Measurements from ENCODE around the gene YIF1A. TPM values are rescaled to one million over a fixed set of nuclear protein-coding genes. Genes with fewer than 3 reads are reported as not detected.

YIF1A gene
- total and polyA plus RNA-seq, 2 experiments from 2014 or later, result 132 to 265 TPM

- Histone ChIP-seq H3K36me3 (replicated peaks; ENCODE audit: insufficient read depth, low read depth) (no peaks in the 10 kb centered on the region), H3K4me1 (ENCODE audit: insufficient read depth) (no peaks in the 10 kb centered on the region), H3K9me2 (replicated peaks; ENCODE audit: insufficient read depth) (no peaks in the 10 kb centered on the region), H3K27me3 (no peaks in the 10 kb centered on the region), H3K4me3 (no peak overlapping the region), H3K4me2 (no peak overlapping the region), H4K20me1 (ENCODE audit: insufficient read depth, poor library complexity, severe bottlenecking) (no peaks in the 10 kb centered on the region), H3K79me2 (no peaks in the 10 kb centered on the region), H2AFZ (no peak overlapping the region), H3K27ac (no peak overlapping the region), H3K9me3 (ENCODE audit: low read depth) (no peaks in the 10 kb centered on the region)
- no peak for DNase-seq (ENCODE audit: low spot score)
- TF ChIP-seq EZH2phosphoT487 (IDR thresholded peaks at IDR 0.05; ENCODE audit: low read depth, severe bottlenecking, unreplicated experiment) (no peak), CTCF (IDR thresholded peaks at IDR 0.05; ENCODE audit: poor library complexity) (no peak), EZH2 (IDR thresholded peaks at IDR 0.05; ENCODE audit: borderline replicate concordance) (no peak)
- WGBS (ENCODE audit: low lambda C conversion rate, missing lambda C conversion rate), result 88% methylated on average over 3 of the region's 3 CpGs
Measured at GRCh38 chr11:66239511-66239910, 49.4 kb downstream of the YIF1A start.

- Histone ChIP-seq H4K20me1 (ENCODE audit: insufficient read depth, poor library complexity, severe bottlenecking) (no peaks in the 10 kb centered on the region), H3K9me3 (ENCODE audit: low read depth) (no peaks in the 10 kb centered on the region), H3K27ac (no peak overlapping the region), H2AFZ (no peak overlapping the region), H3K9me2 (replicated peaks; ENCODE audit: insufficient read depth) (no peaks in the 10 kb centered on the region), H3K27me3 (no peaks in the 10 kb centered on the region), H3K79me2 (no peaks in the 10 kb centered on the region), H3K4me2 (no peak overlapping the region), H3K36me3 (replicated peaks; ENCODE audit: insufficient read depth, low read depth) (no peaks in the 10 kb centered on the region), H3K4me1 (ENCODE audit: insufficient read depth) (no peaks in the 10 kb centered on the region), H3K4me3 (no peak overlapping the region)
- no peak for DNase-seq (ENCODE audit: low spot score)
- TF ChIP-seq EZH2phosphoT487 (IDR thresholded peaks at IDR 0.05; ENCODE audit: low read depth, severe bottlenecking, unreplicated experiment) (no peak), EZH2 (IDR thresholded peaks at IDR 0.05; ENCODE audit: borderline replicate concordance) (no peak), CTCF (IDR thresholded peaks at IDR 0.05; ENCODE audit: poor library complexity) (no peak)
- WGBS (ENCODE audit: low lambda C conversion rate, missing lambda C conversion rate), result 97% methylated on average over 17 of the region's 17 CpGs
Measured at GRCh38 chr11:66238786-66239413, 50.0 kb downstream of the YIF1A start.

- no peaks in the 10 kb centered on the region for H4K20me1 ChIP-seq (ENCODE audit: insufficient read depth, poor library complexity, severe bottlenecking)
- 91% methylated on average over 6 of the region's 6 CpGs for WGBS (ENCODE audit: low lambda C conversion rate, missing lambda C conversion rate)
- H3K79me2 ChIP-seq, result no peaks in the 10 kb centered on the region
- no peaks in the 10 kb centered on the region for H3K36me3 ChIP-seq (replicated peaks; ENCODE audit: insufficient read depth, low read depth)
- no peak overlapping the region for H3K27ac ChIP-seq
- no peak for DNase-seq (ENCODE audit: low spot score)
- no peaks in the 10 kb centered on the region for H3K9me2 ChIP-seq (replicated peaks; ENCODE audit: insufficient read depth)
- H3K9me3 ChIP-seq (ENCODE audit: low read depth), result no peaks in the 10 kb centered on the region
- no peak for TF ChIP-seq CTCF (IDR thresholded peaks at IDR 0.05; ENCODE audit: poor library complexity)
- TF ChIP-seq EZH2phosphoT487 (IDR thresholded peaks at IDR 0.05; ENCODE audit: low read depth, severe bottlenecking, unreplicated experiment), result no peak
- no peak for TF ChIP-seq EZH2 (IDR thresholded peaks at IDR 0.05; ENCODE audit: borderline replicate concordance)
- no peak overlapping the region for H3K4me3 ChIP-seq
- H2AFZ ChIP-seq, result no peak overlapping the region
- H3K27me3 ChIP-seq, result no peaks in the 10 kb centered on the region
- H3K4me1 ChIP-seq (ENCODE audit: insufficient read depth), result no peaks in the 10 kb centered on the region
- H3K4me2 ChIP-seq, result no peak overlapping the region
Measured at GRCh38 chr11:66237867-66238266, 51.1 kb downstream of the YIF1A start.

All from hepatocyte (in vitro differentiated cells).